B cell (primary cell): ENCODE results near the gene CDC25A. TPM values are rescaled to one million over a fixed set of nuclear protein-coding genes. Genes with fewer than 3 reads are reported as not detected.

Source experiments
- ATAC-seq: fragments of 200-7000 bp; cut with Tn5 transposase; one replicate; pipeline ENCODE4 v1.10.0; 2021; ENCODE audit warnings: low read depth, mild to moderate bottlenecking, moderate number of reproducible peaks, moderate library complexity
- CTCF ChIA-PET: fragments of 350-600 bp; sonication (Branson Sonifier 250); formaldehyde crosslinking; loops from one replicate; lab custom pipeline; 2021; ENCODE audit warnings: antibody characterized with exemption, inconsistent platforms; lab: Charles Lee
- POLR2A ChIA-PET: fragments of 350-600 bp; sonication (Branson Sonifier 250); formaldehyde crosslinking; loops from one replicate; lab custom pipeline; 2021; ENCODE audit warnings: antibody characterized with exemption; lab: Charles Lee
- DNase-seq: peaks from one replicate; pipeline ENCODE4 v3.0.0; 2013
- H2AFZ ChIP-seq: 2 replicates; pipeline ENCODE4 v1.6.1; 2012; ENCODE audit warnings: mild to moderate bottlenecking, low read depth, low read length; ENCODE audit not compliant: insufficient read depth, poor library complexity, severe bottlenecking
- H3K27ac ChIP-seq, 2 donors: 1 replicate in 1 of 2; 2 replicates in 1 of 2; pipeline ENCODE4 v1.5.1; 2012 to 2013; ENCODE audit warnings: low read length in 2 of 2, mild to moderate bottlenecking in 2 of 2, moderate library complexity in 1 of 2
- H3K27me3 ChIP-seq, 4 experiments: fragments of 200-600 bp in 1 of 4; sonication (generic) in 1 of 4; replicated peaks in 1 of 4; 1 replicate in 2 of 4; 2 replicates in 2 of 4; pipeline versions ENCODE4 v1.6.1 to v1.7.0; 2013 to 2016; ENCODE audit warnings: low read length in 3 of 4, mild to moderate bottlenecking in 2 of 4, mixed read lengths in 1 of 4, moderate library complexity in 1 of 4; ENCODE audit not compliant: insufficient read depth in 4 of 4, control insufficient read depth in 3 of 4; ENCODE audit errors: control extremely low read depth in 1 of 4
- H3K36me3 ChIP-seq, 2 experiments: replicated peaks in 1 of 2; 1 replicate in 1 of 2; 2 replicates in 1 of 2; pipeline versions ENCODE4 v1.6.1 to v1.7.1; 2013; ENCODE audit warnings: low read length in 1 of 2; ENCODE audit not compliant: insufficient read depth in 2 of 2, control insufficient read depth in 1 of 2; ENCODE audit errors: control extremely low read depth in 1 of 2, extremely low read depth in 1 of 2
- H3K4me1 ChIP-seq, 2 donors: fragments of 200-600 bp in 1 of 2; sonication (generic) in 1 of 2; 1 replicate in 1 of 2; 2 replicates in 1 of 2; pipeline versions ENCODE4 v1.5.1 to v1.6.1; 2013 to 2017; ENCODE audit warnings: low read length in 2 of 2; ENCODE audit not compliant: control insufficient read depth in 2 of 2, insufficient read depth in 2 of 2
- H3K4me2 ChIP-seq: replicated peaks from 2 replicates; pipeline ENCODE3; 2012; ENCODE audit warnings: mild to moderate bottlenecking, low read depth, low read length; ENCODE audit not compliant: poor library complexity, severe bottlenecking
- H3K4me3 ChIP-seq, 5 experiments: fragments of 200-600 bp in 1 of 5; sonication (generic) in 1 of 5; 1 replicate in 3 of 5; 2 replicates in 2 of 5; pipeline versions ENCODE4 v1.5.1 to v1.7.0; 2011 to 2016; ENCODE audit warnings: low read length in 4 of 5, mild to moderate bottlenecking in 4 of 5, low read depth in 2 of 5, control low read depth in 1 of 5, moderate library complexity in 1 of 5; ENCODE audit not compliant: insufficient read depth in 1 of 5; ENCODE audit errors: control extremely low read depth in 1 of 5, extremely low read depth in 1 of 5
- H3K79me2 ChIP-seq: fragments of 200-600 bp; sonication (generic); one replicate; pipeline ENCODE4 v1.6.0; 2016; ENCODE audit warnings: low read length; ENCODE audit not compliant: control insufficient read depth, insufficient read depth
- H3K9ac ChIP-seq: fragments of 200-600 bp; sonication (generic); 2 replicates; pipeline ENCODE4 v1.6.1; 2017; ENCODE audit warnings: mild to moderate bottlenecking, low read length, moderate library complexity
- H3K9me3 ChIP-seq, 3 donors: one replicate each; pipeline versions ENCODE4 v1.6.1 to v1.7.1; 2013; ENCODE audit warnings: low read length in 2 of 3; ENCODE audit not compliant: control insufficient read depth in 2 of 3, insufficient read depth in 1 of 3; ENCODE audit errors: control extremely low read depth in 1 of 3
- H4K20me1 ChIP-seq: 2 replicates; pipeline ENCODE4 v1.6.0; 2012; ENCODE audit warnings: mild to moderate bottlenecking, low read length; ENCODE audit not compliant: insufficient read depth, control insufficient read depth, poor library complexity, severe bottlenecking
- H3K27ac Mint-ChIP-seq: one replicate; pipeline ENCODE4 v1.8.0; 2021; ENCODE audit warnings: mixed read lengths
- H3K27me3 Mint-ChIP-seq: one replicate; pipeline ENCODE4 v1.8.0; 2021; ENCODE audit warnings: mixed read lengths
- H3K4me1 Mint-ChIP-seq: one replicate; pipeline ENCODE4 v1.8.0; 2021; ENCODE audit warnings: mixed read lengths
- H3K4me3 Mint-ChIP-seq: one replicate; pipeline ENCODE4 v1.8.0; 2021; ENCODE audit warnings: mixed read lengths
- H3K9me3 Mint-ChIP-seq: one replicate; pipeline ENCODE4 v1.8.0; 2022; ENCODE audit warnings: mixed read lengths; ENCODE audit not compliant: insufficient read depth
- EZH2 ChIP-seq: IDR thresholded peaks from 2 replicates; pipeline ENCODE4 v1.6.1; 2012; ENCODE audit warnings: borderline replicate concordance, low read depth, mild to moderate bottlenecking, moderate library complexity, low read length; ENCODE audit not compliant: insufficient read depth, poor library complexity, severe bottlenecking
- WGBS: methylation state at CpG from one replicate; pipeline ENCODE4 v1.1.5; 2013; ENCODE audit warnings: missing lambda C conversion rate; ENCODE audit not compliant: insufficient coverage; 5-methylcytosine and 5-hydroxymethylcytosine counted together
- intact Hi-C: fragments of 100-400 bp; cut with micrococcal nuclease; formaldehyde crosslinking; loops from one replicate; pipeline ENCODE4 v1.10.0; 2022
- polyA plus RNA-seq: library from polyadenylated mRNA; depleted of rRNA; stranded (reverse); fragments of >200 nt; gene quantifications from 2 replicates; pipeline ENCODE4 v1.2.3, GENCODE V29; 2012
- small RNA-seq: library from RNA; depleted of rRNA; stranded (forward); fragments of <200 nt; gene quantifications from one replicate; pipeline ENCODE3, GENCODE V24; 2012; ENCODE audit warnings: low replicate concordance, low read depth; ENCODE audit not compliant: insufficient read length
- total RNA-seq, 2 donors: library from RNA; stranded (reverse); fragments of 120-200 nt in 1 of 2; gene quantifications; 1 replicate in 1 of 2; 2 replicates in 1 of 2; pipeline versions ENCODE4 v1.2.3 to v1.2.4, GENCODE V29; 2013 to 2022
- TF ChIP-seq, protein P1 (sequence below): fragments of 200-600 bp; IDR thresholded peaks from one replicate; pipeline ENCODE4 v1.8.0; 2022; ENCODE audit warnings: antibody characterized with exemption, mild to moderate bottlenecking

CDC25A gene
- total and polyA plus RNA-seq, 2 donors (not counting 1 experiment from before 2014, with no cell fraction given): 0.07 to 0.27 TPM

DNA sequence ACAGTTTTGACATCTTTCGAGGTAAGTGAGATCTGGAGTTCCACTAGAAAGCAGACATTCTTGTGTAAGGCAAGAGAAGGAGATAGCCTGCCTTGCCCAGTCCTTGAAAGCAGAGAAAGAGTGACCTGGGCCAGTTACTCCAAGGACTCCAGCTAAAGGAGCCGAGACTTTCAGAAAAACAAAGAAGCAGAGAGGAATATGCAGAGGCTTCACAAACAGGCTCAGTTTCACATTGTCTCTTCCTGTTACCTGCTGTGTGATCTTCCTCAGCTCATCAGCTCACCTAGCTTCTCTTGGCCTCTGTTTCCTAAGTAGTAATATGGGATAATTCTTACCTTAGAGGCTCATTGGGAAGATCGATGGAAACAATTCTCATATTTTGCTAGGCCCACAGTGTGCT lies 81.0 kb downstream of the CDC25A start:
- H2AFZ ChIP-seq: no peak overlapping the region
- peaks cover 0 to 8% (median 0%) of the 10 kb centered on the region in 3 donors for H3K9me3 ChIP-seq
- no peaks in the 10 kb centered on the region for H3K27me3 Mint-ChIP-seq
- H3K9ac ChIP-seq: no peak overlapping the region
- H3K4me2 ChIP-seq: no peak overlapping the region
- intact Hi-C loops: no loop called here
- ChIA-PET CTCF (no interaction called here), POLR2A (no interaction called here)
- no peaks in the 10 kb centered on the region for H3K79me2 ChIP-seq
- no peak overlapping the region for H3K27ac Mint-ChIP-seq
- no peaks in the 10 kb centered on the region for H4K20me1 ChIP-seq
- H3K27me3 ChIP-seq: no peaks in the 10 kb centered on the region
- H3K4me1 ChIP-seq: peaks cover 4 to 5% of the 10 kb centered on the region in 2 donors
- H3K4me3 ChIP-seq: no peak overlapping the region
- no peak for DNase-seq
- TF ChIP-seq EZH2: no peak
- TF ChIP-seq, protein P1, sequence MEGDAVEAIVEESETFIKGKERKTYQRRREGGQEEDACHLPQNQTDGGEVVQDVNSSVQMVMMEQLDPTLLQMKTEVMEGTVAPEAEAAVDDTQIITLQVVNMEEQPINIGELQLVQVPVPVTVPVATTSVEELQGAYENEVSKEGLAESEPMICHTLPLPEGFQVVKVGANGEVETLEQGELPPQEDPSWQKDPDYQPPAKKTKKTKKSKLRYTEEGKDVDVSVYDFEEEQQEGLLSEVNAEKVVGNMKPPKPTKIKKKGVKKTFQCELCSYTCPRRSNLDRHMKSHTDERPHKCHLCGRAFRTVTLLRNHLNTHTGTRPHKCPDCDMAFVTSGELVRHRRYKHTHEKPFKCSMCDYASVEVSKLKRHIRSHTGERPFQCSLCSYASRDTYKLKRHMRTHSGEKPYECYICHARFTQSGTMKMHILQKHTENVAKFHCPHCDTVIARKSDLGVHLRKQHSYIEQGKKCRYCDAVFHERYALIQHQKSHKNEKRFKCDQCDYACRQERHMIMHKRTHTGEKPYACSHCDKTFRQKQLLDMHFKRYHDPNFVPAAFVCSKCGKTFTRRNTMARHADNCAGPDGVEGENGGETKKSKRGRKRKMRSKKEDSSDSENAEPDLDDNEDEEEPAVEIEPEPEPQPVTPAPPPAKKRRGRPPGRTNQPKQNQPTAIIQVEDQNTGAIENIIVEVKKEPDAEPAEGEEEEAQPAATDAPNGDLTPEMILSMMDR: no peak
- no peak for ATAC-seq
- WGBS: 88% methylated on average over 2 of the region's 3 CpGs
- H3K9me3 Mint-ChIP-seq: no peaks in the 10 kb centered on the region
- H3K27ac ChIP-seq: no peak overlapping the region
- H3K4me3 Mint-ChIP-seq: no peak overlapping the region
- no peaks in the 10 kb centered on the region for H3K4me1 Mint-ChIP-seq
- no peaks in the 10 kb centered on the region for H3K36me3 ChIP-seq

Small RNA genes within 50 kb of the gene (small RNA-seq; reads per million reads assigned to genes)
- gene MIR4443 (not detected), gene NDUFB1P1 (not detected), gene RNU7-128P (not detected), gene SNRPFP4 (not detected)

Other genes with a start within 250 kb of the CDC25A start
- gene MAP4, start 172.0 kb downstream of the CDC25A start, total RNA-seq: 132 TPM in 2 replicates
- gene MAP4, start 172.0 kb downstream of the CDC25A start, polyA plus RNA-seq: 36.3 and 39.2 TPM in 2 replicates
- gene CAMP, start 35.1 kb upstream of the CDC25A start, total RNA-seq: not detected in 2 replicates
- 0.22 and 0.30 TPM in 2 replicates for gene CAMP, start 35.1 kb upstream of the CDC25A start, polyA plus RNA-seq
- gene ZNF589, start 52.7 kb upstream of the CDC25A start, total RNA-seq: 29.8 and 34.7 TPM in 2 replicates
- 36.1 and 36.8 TPM in 2 replicates for gene ZNF589, start 52.7 kb upstream of the CDC25A start, polyA plus RNA-seq
- gene NME6, start 113.0 kb upstream of the CDC25A start, total RNA-seq: 48.9 and 52.4 TPM in 2 replicates
- gene NME6, start 113.0 kb upstream of the CDC25A start, polyA plus RNA-seq: 14.4 and 17.9 TPM in 2 replicates
- not detected in 2 replicates for gene SPINK8, start 145.2 kb upstream of the CDC25A start, total RNA-seq
- not detected in 2 replicates for gene SPINK8, start 145.2 kb upstream of the CDC25A start, polyA plus RNA-seq
- not detected in 2 replicates for gene FBXW12, start 183.8 kb upstream of the CDC25A start, total RNA-seq
- not detected in 2 replicates for gene FBXW12, start 183.8 kb upstream of the CDC25A start, polyA plus RNA-seq
- 3.9 and 5.0 TPM in 2 replicates for gene PLXNB1, start 241.7 kb upstream of the CDC25A start, total RNA-seq
- 0.95 and 1.6 TPM in 2 replicates for gene PLXNB1, start 241.7 kb upstream of the CDC25A start, polyA plus RNA-seq